HepG2 (cell line): ENCODE data around the gene TAF3. TPM values are rescaled to one million over a fixed set of nuclear protein-coding genes. Genes with fewer than 3 reads are reported as not detected.

Experiments
- HNF4A ChIP-seq: sonication (generic); formaldehyde crosslinking; IDR thresholded peaks from 2 replicates; pipeline ENCODE4 v1.4.0; 2020; ENCODE audit warnings: missing genetic modification reagents
- HNRNPLL ChIP-seq: fragments of 200-400 bp; formaldehyde crosslinking; IDR thresholded peaks from 2 replicates; pipeline ENCODE4 v1.6.1; 2017; ENCODE audit warnings: mild to moderate bottlenecking, low read depth, low read length; ENCODE audit not compliant: poor library complexity, severe bottlenecking
- JARID2 ChIP-seq: sonication (generic); formaldehyde crosslinking; IDR thresholded peaks from 2 replicates; pipeline ENCODE4 v1.8.1; 2023; ENCODE audit warnings: missing genetic modification reagents, inconsistent platforms; ENCODE audit not compliant: insufficient replicate concordance
- MEIS2 ChIP-seq: sonication (generic); formaldehyde crosslinking; IDR thresholded peaks from 2 replicates; pipeline ENCODE4 v1.9.0; 2021; ENCODE audit warnings: mild to moderate bottlenecking, missing genetic modification reagents
- PHF20 ChIP-seq: sonication (generic); formaldehyde crosslinking; IDR thresholded peaks from 2 replicates; pipeline ENCODE4 v1.5.0; 2020; ENCODE audit warnings: mild to moderate bottlenecking, missing genetic modification reagents
- SOX6 ChIP-seq, 2 experiments: fragments of 450-650 bp in 1 of 2; sonication (generic) in 1 of 2; formaldehyde crosslinking in 1 of 2; IDR thresholded peaks; 2 replicates each; pipeline versions ENCODE4 v1.4.0 to v1.6.1; 2017 to 2020; ENCODE audit warnings: antibody characterized with exemption in 1 of 2, mild to moderate bottlenecking in 1 of 2, missing genetic modification reagents in 1 of 2
- TCF12 ChIP-seq, 2 experiments: fragments of 450-650 bp in 1 of 2; sonication (generic) in 1 of 2; formaldehyde crosslinking in 1 of 2; IDR thresholded peaks; 2 replicates each; pipeline versions ENCODE4 v1.6.1 to v1.8.0; 2017 to 2022; ENCODE audit warnings: antibody characterized with exemption in 1 of 2, mild to moderate bottlenecking in 1 of 2, missing genetic modification reagents in 1 of 2, moderate library complexity in 1 of 2
- ZNF20 ChIP-seq: sonication (generic); formaldehyde crosslinking; IDR thresholded peaks from 2 replicates; pipeline ENCODE4 v1.4.0; 2020; ENCODE audit warnings: mild to moderate bottlenecking, moderate library complexity, missing genetic modification reagents
- ZNF235 ChIP-seq: sonication (generic); formaldehyde crosslinking; IDR thresholded peaks from 2 replicates; pipeline ENCODE4 v1.8.1; 2023; ENCODE audit warnings: mild to moderate bottlenecking, missing genetic modification reagents, borderline replicate concordance
- ZNF253 ChIP-seq: sonication (generic); formaldehyde crosslinking; IDR thresholded peaks from 2 replicates; pipeline ENCODE4 v1.8.0; 2022; ENCODE audit warnings: mild to moderate bottlenecking, missing genetic modification reagents, borderline replicate concordance
- ZSCAN20 ChIP-seq: sonication (generic); formaldehyde crosslinking; IDR thresholded peaks from 2 replicates; pipeline ENCODE4 v1.4.0; 2020; ENCODE audit warnings: missing genetic modification reagents, mild to moderate bottlenecking, borderline replicate concordance
- polyA plus RNA-seq, 8 experiments: library from polyadenylated mRNA; depleted of rRNA in 3 of 8; stranded (reverse) in 7 of 8; unstranded in 1 of 8; fragments of >200 nt; fragmentation: Illumina TruSeq in 4 of 8; extraction: Trizol in 4 of 8; gene quantifications; 2 replicates each; pipeline versions ENCODE4 v1.2.1 to v1.2.3, GENCODE V29; 2011 to 2016; ENCODE audit warnings: low read depth in 4 of 8, missing spikeins in 1 of 8, mixed read lengths in 1 of 8; ENCODE audit not compliant: insufficient read depth in 1 of 8
- total RNA-seq, 5 experiments: library from RNA; depleted of rRNA; stranded (reverse); fragments of >200 nt; fragmentation: Illumina TruSeq; extraction: Trizol; gene quantifications; 2 replicates each; pipeline ENCODE4 v1.2.3, GENCODE V29; 2016; ENCODE audit warnings: low read depth in 1 of 5
- TF ChIP-seq, protein P1 (sequence below): sonication (generic); formaldehyde crosslinking; IDR thresholded peaks from one replicate; pipeline ENCODE4 v1.5.1; 2020; ENCODE audit warnings: mild to moderate bottlenecking, missing genetic modification reagents; ENCODE audit errors: not compliant biosample characterization
- TF ChIP-seq, protein P2 (sequence below): sonication (generic); formaldehyde crosslinking; IDR thresholded peaks from 2 replicates; pipeline ENCODE4 v1.8.0; 2022; ENCODE audit warnings: missing genetic modification reagents, mild to moderate bottlenecking, moderate library complexity, borderline replicate concordance

The TAF3 gene
- total and polyA plus RNA-seq, 2 of the 13 experiments (the other 11 are each of a cell fraction or from before 2014, with no cell fraction given), result 1.7 to 2.9 TPM

DNA sequence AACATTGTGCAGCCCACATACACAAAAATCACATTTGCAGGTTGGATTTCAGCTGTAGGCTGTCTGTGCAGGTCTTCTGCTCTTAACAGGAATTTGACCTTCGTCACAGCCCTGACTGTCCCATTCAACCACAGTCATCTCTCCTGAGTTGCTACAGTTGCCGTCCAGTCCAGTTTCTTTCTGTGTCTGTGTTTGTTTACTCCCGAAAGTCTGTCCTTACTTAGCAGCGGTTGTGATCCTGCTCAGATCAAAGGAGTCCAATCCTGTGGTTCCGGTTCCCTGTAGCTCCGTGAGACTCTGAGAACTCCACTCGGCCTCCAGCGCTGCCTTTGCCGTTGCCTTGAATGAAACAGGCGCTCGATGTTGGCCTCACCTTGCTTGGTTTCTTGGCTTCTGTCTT lies 124.6 kb downstream of the TAF3 start (continued):
- TF ChIP-seq, protein P1, sequence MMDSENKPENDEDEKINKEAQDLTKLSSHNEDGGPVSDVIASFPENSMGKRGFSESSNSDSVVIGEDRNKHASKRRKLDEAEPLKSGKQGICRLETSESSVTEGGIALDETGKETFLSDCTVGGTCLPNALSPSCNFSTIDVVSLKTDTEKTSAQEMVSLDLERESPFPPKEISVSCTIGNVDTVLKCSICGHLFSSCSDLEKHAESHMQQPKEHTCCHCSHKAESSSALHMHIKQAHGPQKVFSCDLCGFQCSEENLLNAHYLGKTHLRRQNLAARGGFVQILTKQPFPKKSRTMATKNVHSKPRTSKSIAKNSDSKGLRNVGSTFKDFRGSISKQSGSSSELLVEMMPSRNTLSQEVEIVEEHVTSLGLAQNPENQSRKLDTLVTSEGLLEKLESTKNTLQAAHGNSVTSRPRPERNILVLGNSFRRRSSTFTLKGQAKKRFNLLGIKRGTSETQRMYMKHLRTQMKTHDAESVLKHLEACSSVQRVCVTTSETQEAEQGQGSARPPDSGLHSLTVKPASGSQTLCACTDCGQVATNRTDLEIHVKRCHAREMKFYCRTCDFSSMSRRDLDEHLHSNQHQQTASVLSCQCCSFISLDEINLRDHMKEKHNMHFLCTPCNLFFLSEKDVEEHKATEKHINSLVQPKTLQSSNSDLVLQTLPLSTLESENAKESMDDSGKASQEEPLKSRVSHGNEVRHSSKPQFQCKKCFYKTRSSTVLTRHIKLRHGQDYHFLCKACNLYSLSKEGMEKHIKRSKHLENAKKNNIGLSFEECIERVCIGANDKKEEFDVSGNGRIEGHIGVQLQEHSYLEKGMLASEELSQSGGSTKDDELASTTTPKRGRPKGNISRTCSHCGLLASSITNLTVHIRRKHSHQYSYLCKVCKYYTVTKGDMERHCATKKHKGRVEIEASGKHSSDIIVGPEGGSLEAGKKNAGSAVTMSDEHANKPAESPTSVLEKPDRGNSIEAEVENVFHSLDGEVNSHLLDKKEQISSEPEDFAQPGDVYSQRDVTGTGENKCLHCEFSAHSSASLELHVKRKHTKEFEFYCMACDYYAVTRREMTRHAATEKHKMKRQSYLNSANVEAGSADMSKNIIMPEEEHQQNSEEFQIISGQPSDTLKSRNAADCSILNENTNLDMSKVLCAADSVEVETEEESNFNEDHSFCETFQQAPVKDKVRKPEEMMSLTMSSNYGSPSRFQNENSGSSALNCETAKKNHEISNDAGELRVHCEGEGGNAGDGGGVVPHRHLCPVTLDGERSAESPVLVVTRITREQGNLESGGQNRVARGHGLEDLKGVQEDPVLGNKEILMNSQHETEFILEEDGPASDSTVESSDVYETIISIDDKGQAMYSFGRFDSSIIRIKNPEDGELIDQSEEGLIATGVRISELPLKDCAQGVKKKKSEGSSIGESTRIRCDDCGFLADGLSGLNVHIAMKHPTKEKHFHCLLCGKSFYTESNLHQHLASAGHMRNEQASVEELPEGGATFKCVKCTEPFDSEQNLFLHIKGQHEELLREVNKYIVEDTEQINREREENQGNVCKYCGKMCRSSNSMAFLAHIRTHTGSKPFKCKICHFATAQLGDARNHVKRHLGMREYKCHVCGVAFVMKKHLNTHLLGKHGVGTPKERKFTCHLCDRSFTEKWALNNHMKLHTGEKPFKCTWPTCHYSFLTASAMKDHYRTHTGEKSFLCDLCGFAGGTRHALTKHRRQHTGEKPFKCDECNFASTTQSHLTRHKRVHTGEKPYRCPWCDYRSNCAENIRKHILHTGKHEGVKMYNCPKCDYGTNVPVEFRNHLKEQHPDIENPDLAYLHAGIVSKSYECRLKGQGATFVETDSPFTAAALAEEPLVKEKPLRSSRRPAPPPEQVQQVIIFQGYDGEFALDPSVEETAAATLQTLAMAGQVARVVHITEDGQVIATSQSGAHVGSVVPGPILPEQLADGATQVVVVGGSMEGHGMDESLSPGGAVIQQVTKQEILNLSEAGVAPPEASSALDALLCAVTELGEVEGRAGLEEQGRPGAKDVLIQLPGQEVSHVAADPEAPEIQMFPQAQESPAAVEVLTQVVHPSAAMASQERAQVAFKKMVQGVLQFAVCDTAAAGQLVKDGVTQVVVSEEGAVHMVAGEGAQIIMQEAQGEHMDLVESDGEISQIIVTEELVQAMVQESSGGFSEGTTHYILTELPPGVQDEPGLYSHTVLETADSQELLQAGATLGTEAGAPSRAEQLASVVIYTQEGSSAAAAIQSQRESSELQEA (CRISPR knock-in tag), result no peak
- TF ChIP-seq JARID2 (CRISPR knock-in tag) (no peak), TCF12 (IDR thresholded peaks at IDR 0.05) (no peak), TCF12 (CRISPR knock-in tag; IDR thresholded peaks at IDR 0.05) (no peak), ZSCAN20 (CRISPR knock-in tag) (no peak), ZNF235 (CRISPR knock-in tag) (no peak), PHF20 (CRISPR knock-in tag) (no peak), ZNF253 (CRISPR knock-in tag) (no peak), HNRNPLL (no peak), MEIS2 (no peak), HNF4A (peak; percentile 47), ZNF20 (CRISPR knock-in tag) (no peak), SOX6 (IDR thresholded peaks at IDR 0.05) (no peak), SOX6 (CRISPR knock-in tag; IDR thresholded peaks at IDR 0.05) (peak; percentile 32; the same call in 1 of the 2 replicates)
- TF ChIP-seq, protein P2, sequence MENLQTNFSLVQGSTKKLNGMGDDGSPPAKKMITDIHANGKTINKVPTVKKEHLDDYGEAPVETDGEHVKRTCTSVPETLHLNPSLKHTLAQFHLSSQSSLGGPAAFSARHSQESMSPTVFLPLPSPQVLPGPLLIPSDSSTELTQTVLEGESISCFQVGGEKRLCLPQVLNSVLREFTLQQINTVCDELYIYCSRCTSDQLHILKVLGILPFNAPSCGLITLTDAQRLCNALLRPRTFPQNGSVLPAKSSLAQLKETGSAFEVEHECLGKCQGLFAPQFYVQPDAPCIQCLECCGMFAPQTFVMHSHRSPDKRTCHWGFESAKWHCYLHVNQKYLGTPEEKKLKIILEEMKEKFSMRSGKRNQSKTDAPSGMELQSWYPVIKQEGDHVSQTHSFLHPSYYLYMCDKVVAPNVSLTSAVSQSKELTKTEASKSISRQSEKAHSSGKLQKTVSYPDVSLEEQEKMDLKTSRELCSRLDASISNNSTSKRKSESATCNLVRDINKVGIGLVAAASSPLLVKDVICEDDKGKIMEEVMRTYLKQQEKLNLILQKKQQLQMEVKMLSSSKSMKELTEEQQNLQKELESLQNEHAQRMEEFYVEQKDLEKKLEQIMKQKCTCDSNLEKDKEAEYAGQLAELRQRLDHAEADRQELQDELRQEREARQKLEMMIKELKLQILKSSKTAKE, result no peak
